Measurements from ENCODE around the gene GPR143. TPM values are rescaled to one million over a fixed set of nuclear protein-coding genes. Genes with fewer than 3 reads are reported as not detected.

GPR143 gene
- polyA plus RNA-seq, 1 experiment, result 0.10 TPM

DNA sequence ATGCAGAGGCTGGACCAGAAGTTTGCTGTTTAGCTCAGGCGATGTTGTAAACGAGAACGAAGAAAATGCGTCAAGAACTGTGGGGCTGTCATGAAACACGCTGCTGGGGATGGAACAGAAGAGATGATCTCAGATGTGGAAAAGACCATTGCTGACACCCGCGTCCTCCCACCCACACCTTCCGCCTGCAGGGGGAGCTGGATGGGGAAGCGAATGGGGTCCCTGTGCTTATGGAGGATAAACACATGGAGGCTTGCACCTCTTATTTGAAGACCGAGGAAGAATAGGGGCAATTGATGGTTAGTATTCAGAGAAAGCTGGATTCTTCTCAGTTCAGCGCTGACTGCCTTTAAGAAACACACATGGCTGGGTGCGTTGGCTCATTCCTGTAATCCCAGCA, 63.9 kb downstream of the GPR143 start:
- Histone ChIP-seq H3K9me3 (ENCODE audit: control insufficient read depth, insufficient read depth, low read length) (no peaks in the 10 kb centered on the region), H3K27ac (ENCODE audit: low read depth, low read length) (no peak overlapping the region), H3K4me3 (ENCODE audit: low read depth, low read length) (no peak overlapping the region), H3K27me3 (ENCODE audit: control insufficient read depth, insufficient read depth, low read length) (no peaks in the 10 kb centered on the region)
- ChIA-PET CTCF (interaction anchor here (0.7 to 1.6 kb wide), 2 partner anchors 418 to 883 kb away, joined by 3 to 11 read pairs; no protein-coding TSS in a partner anchor), POLR2A (no interaction called here)
- TF ChIP-seq CTCF (IDR thresholded peaks at IDR 0.05; ENCODE audit: low read depth, low read length), result no peak
- DNase-seq (ENCODE audit: low read depth, low spot score), result no peak

- DNase-seq (ENCODE audit: low read depth, low spot score), result no peak
- CTCF ChIA-PET, result no interaction called here
- POLR2A ChIA-PET, result no interaction called here
These were observed 65.1 kb downstream of the GPR143 start for GRCh38 chrX:9700555-9700954.

GRCh38 chrX:9698576-9698975, 67.1 kb downstream of the GPR143 start:
- H3K27me3 ChIP-seq (ENCODE audit: control insufficient read depth, insufficient read depth, low read length), result no peaks in the 10 kb centered on the region
- CTCF ChIA-PET, result no interaction called here
- no peak overlapping the region for H3K4me3 ChIP-seq (ENCODE audit: low read depth, low read length)
- no peak for DNase-seq (ENCODE audit: low read depth, low spot score)
- POLR2A ChIA-PET, result no interaction called here
- no peaks in the 10 kb centered on the region for H3K9me3 ChIP-seq (ENCODE audit: control insufficient read depth, insufficient read depth, low read length)
- no peak for TF ChIP-seq CTCF (IDR thresholded peaks at IDR 0.05; ENCODE audit: low read depth, low read length)
- no peak overlapping the region for H3K27ac ChIP-seq (ENCODE audit: low read depth, low read length)

More at GRCh38 chrX:9700555-9700954, 65.1 kb downstream of the GPR143 start:
- no peak for TF ChIP-seq CTCF (IDR thresholded peaks at IDR 0.05; ENCODE audit: low read depth, low read length)
- Histone ChIP-seq H3K27ac (ENCODE audit: low read depth, low read length) (no peak overlapping the region), H3K9me3 (ENCODE audit: control insufficient read depth, insufficient read depth, low read length) (no peaks in the 10 kb centered on the region), H3K4me3 (ENCODE audit: low read depth, low read length) (no peak overlapping the region), H3K27me3 (ENCODE audit: control insufficient read depth, insufficient read depth, low read length) (no peaks in the 10 kb centered on the region)

- Histone ChIP-seq H3K9me3 (ENCODE audit: control insufficient read depth, insufficient read depth, low read length) (no peaks in the 10 kb centered on the region), H3K4me3 (ENCODE audit: low read depth, low read length) (no peak overlapping the region), H3K27ac (ENCODE audit: low read depth, low read length) (no peak overlapping the region), H3K27me3 (ENCODE audit: control insufficient read depth, insufficient read depth, low read length) (no peaks in the 10 kb centered on the region)
- DNase-seq (ENCODE audit: low read depth, low spot score), result no peak
- ChIA-PET POLR2A (no interaction called here), CTCF (no interaction called here)
- TF ChIP-seq CTCF (IDR thresholded peaks at IDR 0.05; ENCODE audit: low read depth, low read length), result no peak
These were observed 72.2 kb downstream of the GPR143 start for GRCh38 chrX:9693307-9694001.

DNA sequence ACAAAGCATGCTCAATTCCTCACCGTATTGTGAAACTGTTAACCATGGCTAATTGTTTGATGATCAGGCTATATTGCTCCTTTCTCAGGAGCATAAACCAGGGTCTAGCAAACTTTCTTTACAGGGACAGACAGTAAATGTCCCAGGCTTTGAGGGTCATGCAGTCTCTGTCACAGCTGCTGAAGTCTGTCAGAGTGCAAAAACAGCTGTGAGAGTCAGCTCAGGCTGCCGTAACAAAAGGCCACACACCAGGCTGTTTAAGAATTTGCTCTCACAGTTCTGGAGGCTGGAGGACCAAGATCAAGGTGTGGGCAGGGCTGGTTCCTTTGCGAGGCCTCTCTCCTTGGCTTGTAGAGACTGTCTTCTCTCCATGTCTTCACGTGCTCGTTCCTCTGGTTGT, 75.6 kb downstream of the GPR143 start:
- H3K9me3 ChIP-seq (ENCODE audit: control insufficient read depth, insufficient read depth, low read length), result no peaks in the 10 kb centered on the region
- CTCF ChIA-PET, result no interaction called here
- H3K27me3 ChIP-seq (ENCODE audit: control insufficient read depth, insufficient read depth, low read length), result no peaks in the 10 kb centered on the region
- POLR2A ChIA-PET, result no interaction called here
- H3K27ac ChIP-seq (ENCODE audit: low read depth, low read length), result no peak overlapping the region
- no peak overlapping the region for H3K4me3 ChIP-seq (ENCODE audit: low read depth, low read length)
- no peak for DNase-seq (ENCODE audit: low read depth, low spot score)
- TF ChIP-seq CTCF (IDR thresholded peaks at IDR 0.05; ENCODE audit: low read depth, low read length), result no peak

All from AG04450 (cell line).